ENCODE results near the gene ADGRV1.
"Not testable (repeated sequence)": the region's sequence is repeated elsewhere in the genome, so short reads cannot be mapped to it uniquely, and the experiment has no call there.

ADGRV1 gene

DNA sequence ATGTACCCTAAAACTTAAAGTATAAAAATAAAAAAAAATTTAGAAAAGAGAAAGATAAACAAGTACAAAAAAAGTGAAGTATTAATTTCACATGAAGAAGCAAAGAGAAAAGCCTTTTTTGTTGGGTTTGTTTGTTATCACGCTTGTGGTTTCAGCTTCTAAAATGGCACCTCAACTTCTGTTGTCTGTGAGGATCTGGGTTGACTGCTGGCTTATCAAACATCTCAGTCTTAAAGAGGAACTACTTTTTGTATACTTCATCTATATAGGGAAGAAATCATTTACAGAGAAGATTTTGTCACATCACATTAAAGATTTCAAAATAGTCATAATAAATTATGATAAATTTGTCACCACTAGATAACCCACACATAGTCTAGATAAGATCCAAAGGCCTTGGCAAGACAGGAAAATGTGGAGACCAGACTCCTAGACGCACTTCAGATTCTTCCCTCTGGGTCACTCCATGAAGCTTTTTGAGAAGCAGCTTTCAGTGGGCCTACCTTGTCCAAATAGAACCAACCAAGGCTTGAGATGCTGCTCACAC is 8.8 kb upstream of the ADGRV1 start:
- DNase-seq (ENCODE audit: low read depth in 2 of 2): no peak

DNA sequence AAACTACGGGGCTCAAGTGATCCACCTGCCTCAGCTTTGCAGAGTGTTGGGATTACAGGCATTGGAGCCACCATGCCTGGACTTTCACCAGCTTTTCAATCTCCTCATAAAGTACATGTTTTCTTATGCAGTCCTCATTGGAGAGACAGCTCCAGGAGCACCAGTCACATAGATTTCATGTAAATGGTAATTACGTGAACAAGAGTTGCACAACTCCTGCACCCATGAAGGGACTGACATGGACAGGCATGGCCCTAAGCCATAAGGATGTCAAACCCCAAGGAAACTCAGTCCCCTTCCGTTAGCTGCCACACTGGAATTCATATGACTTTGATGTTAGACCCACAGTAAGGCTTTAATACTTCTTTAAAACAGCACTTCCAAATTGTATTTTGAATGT is 7.6 kb upstream of the ADGRV1 start:
- DNase-seq (ENCODE audit: low read depth in 2 of 2): no peak

DNA sequence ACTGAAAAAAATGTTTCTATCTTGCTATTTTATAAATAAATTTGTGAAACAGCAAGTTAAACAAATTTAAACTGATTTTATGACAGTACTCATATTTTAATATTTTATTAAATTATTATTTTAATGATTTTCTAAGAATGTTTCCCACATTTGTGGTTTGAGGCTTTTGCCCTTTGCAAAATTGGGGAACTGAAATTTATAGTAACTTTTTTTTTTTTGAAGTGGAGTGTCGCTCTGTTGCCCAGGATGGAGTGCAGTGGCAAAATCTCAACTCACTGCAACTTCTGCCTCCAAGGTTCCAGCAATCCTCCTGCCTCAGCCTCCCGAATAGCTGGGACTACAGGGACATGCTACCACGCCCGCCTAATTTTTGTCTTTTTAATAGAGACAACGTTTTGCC is 7.2 kb upstream of the ADGRV1 start:
- DNase-seq (ENCODE audit: low read depth in 2 of 2): no peak

DNA sequence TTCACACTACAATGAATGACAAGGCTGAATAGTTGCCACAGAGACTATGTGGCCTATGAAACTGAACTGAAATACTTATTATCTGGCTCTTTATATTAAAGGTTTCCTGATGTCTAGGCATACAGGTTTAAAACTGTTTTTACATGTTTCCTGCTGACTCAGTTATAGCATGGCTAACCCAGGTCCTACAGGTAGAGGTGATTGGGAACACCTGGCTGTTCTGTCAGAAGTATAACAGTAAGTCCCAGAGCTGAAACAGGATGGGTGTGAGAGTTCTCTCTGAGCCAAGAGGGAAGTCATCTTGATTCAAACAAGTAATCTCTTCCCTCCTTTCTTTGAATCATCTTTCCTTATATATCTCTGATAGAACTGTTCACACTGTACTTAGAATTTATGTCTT is 4.9 kb upstream of the ADGRV1 start:
- no peak for DNase-seq (ENCODE audit: low read depth in 2 of 2)

DNA sequence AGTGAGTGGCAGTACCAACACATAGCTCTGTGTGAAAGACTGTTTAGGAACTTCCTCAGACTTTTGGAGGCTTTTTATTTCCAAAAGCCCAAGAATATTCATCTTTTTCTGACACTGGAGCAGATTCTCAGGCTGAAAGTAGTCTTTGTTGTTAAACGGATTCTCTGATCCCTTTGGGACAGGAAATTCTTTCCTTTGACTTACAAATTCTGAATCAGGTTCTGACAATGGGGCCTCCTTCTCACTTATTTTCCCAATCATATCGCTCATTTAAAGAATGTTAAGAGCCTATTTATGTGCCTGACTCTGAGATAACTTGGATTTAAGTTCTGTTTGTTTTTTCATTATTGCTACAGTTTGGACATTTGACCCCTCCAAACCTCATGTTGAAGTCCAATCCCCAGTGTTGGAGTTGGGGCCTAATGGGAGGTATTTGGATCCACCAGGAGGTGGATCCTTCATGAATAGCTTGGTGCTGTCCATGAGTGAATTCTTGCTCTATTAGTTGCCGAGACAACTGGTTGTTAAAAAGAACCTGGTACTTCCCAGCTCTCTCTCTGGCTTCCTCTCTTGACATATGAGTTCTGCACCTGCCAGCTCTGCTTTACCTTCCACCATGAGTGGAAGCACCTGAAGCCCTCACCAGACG is 4.1 kb upstream of the ADGRV1 start:
- DNase-seq (ENCODE audit: low read depth in 2 of 2): no peak

DNA sequence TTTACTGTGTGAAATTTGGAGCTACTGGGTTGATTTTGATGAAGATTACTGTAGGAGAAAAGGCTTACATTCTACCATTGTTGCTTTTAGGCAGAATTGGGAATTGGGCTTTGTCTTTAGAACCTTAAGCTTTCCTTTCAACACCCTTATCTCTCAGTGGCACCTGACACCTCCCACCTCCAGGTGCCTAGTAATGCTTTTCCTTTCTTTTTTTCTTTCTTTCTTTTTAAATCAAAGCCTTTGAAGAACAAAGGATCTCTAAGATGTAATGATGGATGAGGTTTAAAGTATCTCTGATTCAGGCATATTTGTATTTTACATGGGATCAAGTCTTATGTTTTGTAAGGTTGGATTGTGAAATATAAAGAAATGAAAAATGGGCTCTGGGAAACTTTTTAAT is 2.9 kb upstream of the ADGRV1 start:
- no peak for DNase-seq (ENCODE audit: low read depth in 2 of 2)

DNA sequence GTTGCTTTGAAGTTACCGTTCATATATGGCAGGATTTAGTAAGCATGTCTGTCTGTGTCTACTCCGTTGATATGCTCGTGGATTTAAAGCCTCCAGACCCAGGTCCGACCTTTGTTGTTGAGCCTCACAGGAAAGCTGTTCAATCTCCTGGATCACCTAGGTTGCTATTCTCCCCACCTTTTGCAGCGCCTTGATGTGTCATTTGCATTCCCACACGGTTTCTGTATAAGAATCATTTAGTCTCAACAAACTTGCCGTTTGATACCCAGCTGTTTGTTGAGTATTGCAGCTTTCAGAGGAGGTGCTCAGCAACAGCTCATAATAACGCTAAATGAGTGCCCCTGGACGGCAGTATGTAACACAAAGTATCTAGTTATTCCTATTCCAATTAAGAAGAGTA is 1.2 kb upstream of the ADGRV1 start:
- DNase-seq (ENCODE audit: low read depth in 2 of 2): no peak

DNA sequence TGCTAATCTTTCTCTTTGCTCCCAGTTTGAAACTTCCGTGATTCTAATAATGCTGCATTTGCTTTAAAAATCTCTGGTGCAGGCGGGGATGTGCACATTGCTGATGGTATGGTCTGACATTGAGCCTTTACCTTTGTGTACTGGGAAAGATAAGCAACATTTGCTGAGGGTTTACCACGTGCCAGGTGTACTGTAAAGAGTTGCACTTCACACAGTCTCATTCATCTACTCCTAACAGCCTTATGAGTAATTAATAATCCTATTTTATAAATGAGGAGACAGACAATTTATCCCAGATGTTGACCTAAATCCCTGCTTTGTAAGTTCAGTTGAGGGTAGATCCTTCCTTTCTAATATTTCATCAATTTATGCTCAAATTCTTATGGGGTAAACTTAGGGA is 726 bp upstream of the ADGRV1 start:
- no peak for DNase-seq (ENCODE audit: low read depth in 2 of 2)

DNA sequence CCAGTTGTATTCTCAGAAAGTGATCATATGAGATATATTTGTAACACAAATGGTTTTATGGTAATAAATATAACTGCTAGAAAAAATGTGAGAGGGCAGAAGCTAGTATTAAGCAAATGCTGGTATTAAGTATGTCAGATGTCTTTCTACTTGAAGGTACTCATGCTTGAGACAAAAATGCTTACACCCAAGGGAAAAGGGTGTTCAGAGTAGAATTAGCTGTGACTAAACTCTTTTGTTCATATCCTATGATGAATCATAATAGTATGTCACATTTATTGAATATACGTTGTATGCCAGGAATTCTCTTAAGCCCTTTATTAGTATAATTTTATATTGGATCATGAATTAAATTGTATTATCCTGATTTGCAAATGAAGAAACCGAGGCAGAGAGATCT is 2.2 kb downstream of the ADGRV1 start:
- DNase-seq (ENCODE audit: low read depth in 2 of 2): no peak

DNA sequence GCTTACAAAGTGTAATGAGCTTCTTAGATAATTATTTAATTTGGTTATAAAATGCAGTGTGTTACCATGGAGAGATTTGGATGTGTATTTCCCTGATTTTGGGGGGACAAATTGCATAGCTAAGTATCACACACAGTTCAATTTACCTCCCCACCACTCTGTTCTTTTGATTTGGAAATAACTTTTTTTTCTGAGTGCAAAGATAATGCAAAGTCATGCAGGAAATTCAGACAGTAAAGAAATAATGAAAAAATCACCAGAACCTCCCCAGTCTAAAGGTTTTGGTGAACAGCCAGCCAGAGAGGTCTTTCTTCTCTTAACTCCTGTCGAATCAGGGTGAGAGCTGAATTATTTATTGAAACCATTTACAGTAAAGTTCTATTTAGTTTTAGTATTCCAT is 3.2 kb downstream of the ADGRV1 start:
- DNase-seq (ENCODE audit: low read depth in 2 of 2): no peak

DNA sequence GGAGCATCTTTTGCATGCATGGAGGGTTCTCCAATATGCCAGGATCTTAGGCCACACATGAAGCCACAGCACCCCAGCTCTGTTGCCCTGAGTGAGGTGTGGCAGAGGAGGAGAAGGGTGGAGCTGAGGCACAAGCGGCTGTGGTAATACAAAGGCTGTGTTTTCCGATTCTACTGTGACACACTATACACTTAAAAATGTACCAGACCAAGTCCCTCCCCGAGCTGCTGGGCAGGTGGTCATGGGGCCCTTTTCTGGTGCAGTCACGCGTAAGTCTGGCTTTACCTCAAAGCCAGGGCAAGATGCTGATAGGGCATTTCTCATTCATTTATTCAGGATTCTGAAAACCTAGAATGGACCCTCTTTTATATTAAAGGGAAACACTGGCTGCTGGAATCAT is 3.7 kb downstream of the ADGRV1 start:
- no peak for DNase-seq (ENCODE audit: low read depth in 2 of 2)

DNA sequence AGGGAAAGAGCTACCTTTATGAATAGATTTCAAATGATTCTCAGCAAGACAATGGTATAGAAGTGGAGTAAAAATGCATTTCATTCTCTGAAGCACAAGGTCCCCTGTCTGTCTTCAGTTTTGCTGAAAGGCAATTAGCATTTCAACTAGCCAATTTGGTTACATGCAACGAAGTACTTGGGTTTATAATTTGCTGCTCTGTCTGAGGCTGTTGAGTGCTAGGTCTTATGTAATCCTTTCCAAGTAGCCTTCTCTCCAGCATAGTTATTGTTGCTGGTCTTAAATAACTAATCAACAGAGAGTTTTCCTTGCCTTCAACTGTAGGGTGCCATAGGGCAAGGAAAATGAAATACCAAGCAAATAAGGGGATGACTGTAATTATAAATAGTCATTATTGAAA is 4.5 kb downstream of the ADGRV1 start:
- DNase-seq (ENCODE audit: low read depth in 2 of 2): no peak

DNA sequence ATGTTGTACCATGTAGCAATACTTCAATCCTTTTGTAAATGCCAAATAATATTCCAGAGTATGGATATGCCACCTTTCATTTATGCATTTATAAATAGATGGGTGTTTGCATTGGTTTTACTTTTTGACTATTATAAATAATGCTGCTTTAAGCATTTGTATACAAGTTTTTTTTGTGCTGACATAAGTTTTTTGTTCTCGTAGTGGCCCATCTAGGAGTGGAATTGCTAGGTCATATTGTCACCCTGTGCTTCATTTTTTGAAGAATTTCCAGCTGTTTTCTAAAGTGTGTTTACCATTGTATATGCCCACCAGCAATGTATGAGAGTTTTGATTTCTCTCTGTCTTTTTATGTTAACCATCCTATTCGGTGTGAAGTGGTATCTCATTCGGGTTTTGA is 6.9 kb downstream of the ADGRV1 start:
- DNase-seq (ENCODE audit: low read depth in 2 of 2): no peak

DNA sequence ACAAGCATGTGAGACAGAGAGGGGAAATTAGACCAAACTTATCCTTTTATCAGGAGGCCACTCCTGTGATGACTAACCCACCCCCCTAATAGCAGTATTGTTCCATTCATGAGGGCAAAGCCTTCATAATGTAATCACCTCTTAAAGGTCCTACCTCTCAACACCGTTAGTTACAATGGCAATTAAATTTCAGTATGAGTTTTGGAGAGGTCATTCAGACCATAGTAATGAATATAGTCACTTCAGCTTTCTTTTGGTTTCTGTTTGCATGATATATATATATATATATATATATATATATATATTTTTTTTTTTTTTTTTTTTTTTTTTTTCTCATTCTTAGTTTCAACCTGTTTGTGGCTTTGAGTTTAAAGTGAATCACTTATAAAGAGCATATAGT is 10.5 kb downstream of the ADGRV1 start:
- no peak for DNase-seq (ENCODE audit: low read depth in 2 of 2)

DNA sequence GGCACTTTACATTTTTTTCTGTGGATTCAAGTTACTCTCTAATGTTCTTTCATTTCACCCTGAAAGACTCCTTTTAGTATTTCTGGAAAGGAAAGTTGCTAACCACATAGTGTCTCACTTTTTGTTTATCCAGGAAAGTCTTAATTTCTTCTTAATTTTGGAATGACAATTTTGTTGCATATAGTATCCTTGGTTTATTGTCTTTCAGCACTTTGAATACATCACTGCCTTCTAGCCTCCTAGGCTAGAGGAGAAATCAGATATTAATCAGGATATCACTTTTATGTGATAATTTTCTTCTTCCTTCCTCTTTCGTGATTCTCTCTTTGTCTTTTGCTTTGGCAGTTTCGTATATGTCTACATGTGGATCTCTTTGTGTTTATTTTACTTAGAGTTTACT is 11.4 kb downstream of the ADGRV1 start:
- no peak for DNase-seq (ENCODE audit: low read depth in 2 of 2)

DNA sequence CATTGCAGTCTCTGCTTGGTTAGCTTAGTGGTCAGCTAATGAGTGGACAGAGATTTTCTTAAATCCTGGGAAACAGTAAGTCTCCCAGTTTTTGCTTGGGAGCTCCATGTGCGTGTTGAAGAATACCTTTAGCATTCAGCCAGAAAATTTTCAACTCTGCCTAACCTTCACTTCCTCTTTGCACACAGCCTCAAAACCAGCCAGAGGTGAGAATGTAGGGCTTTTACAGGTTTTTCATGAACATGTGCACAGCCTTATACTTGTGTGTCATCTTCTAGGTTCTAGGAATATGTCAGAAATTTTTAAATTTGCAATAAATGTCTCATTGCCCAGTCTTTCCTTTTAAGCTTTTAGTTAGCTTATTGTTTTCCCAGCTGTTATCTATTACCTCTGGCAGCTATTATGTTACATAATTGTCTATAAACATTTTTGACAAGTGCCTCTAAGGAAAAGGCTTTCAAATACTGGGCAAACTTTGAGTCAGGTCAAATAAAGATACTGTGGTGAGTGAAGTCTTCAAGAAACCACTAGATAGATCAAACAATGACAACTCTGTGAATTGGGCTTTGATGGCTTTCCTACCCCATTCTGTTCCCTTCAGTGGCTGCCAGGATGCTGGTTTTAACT is 12.7 kb downstream of the ADGRV1 start:
- DNase-seq (ENCODE audit: low read depth in 2 of 2): no peak

DNA sequence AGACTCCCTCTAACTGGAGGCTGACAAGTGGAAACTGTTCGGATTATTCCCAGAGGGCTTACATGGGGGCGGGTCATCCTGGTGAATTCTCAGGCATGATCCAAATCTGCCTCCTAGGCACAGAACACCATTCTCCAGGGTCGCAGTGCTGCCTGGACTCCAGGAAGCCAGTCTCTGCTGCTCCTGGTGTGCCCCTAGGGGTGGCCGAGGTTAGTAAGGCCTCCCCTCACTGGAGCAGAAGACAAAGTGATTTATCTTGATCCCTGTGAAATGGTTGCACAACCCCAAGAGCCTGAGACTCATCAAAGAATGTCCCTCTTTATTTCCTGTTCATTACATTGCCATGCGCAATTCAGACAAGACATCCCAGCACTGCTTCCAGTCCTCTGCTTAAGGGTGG is 17.1 kb downstream of the ADGRV1 start:
- DNase-seq (ENCODE audit: low read depth in 2 of 2): no peak

DNA sequence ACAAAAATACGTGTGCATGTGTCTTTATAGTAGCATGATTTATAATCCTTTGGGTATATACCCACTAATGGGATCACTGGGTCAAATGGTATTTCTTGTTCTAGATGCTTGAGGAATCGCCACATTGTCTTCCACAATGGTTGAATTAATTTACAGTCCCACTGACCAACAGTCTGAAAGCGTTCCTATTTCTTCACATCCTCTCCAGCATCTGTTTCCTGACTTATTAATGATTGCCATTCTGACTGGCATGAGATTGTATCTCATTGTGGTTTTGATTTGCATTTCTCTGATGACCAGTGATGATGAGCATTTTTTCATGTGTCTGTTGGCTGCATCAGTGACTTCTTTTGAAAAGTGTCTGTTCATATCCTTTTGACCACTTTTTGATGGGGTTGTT is 18.0 kb downstream of the ADGRV1 start:
- not testable (repeated sequence) for DNase-seq (ENCODE audit: low read depth in 2 of 2)

DNA sequence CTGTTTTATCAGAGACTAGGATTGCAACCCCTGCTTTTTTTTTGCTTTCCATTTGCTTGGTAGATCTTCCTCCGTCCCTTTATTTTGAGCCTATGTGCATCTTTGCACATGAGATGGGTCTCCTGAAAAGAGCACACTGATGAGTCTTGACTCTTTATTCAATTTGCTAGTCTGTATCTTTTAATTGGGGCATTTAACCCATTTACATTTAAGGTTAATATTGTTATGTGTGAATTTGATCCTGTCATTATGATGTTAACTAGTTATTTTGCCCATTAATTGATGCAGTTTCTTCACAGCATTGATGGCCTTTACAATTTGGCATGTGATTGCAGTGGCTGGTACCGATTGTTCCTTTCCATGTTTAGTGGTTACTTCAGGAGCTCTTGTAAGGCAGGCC is 21.3 kb downstream of the ADGRV1 start:
- DNase-seq (ENCODE audit: low read depth in 2 of 2): not testable (repeated sequence)

DNA sequence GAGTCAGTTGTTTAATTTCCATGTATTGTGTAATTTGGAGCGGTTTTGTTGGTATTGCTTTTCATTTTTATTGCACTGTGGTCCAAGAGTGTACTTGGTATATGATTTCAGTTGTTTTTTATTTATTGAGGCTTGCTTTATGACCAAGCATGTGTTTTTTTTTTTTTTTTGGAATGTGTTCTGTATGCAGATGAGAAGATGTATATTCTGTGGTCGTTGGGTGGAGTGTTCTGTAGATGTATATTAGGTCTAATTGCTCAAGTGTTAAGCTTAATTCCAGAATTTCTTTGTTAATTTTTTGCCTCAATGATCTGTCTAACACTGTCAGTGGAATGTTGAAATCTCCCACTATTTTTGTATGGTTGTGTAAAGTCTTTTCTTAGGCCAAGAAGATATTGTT is 23.4 kb downstream of the ADGRV1 start:
- DNase-seq (ENCODE audit: low read depth in 2 of 2): no peak

DNA sequence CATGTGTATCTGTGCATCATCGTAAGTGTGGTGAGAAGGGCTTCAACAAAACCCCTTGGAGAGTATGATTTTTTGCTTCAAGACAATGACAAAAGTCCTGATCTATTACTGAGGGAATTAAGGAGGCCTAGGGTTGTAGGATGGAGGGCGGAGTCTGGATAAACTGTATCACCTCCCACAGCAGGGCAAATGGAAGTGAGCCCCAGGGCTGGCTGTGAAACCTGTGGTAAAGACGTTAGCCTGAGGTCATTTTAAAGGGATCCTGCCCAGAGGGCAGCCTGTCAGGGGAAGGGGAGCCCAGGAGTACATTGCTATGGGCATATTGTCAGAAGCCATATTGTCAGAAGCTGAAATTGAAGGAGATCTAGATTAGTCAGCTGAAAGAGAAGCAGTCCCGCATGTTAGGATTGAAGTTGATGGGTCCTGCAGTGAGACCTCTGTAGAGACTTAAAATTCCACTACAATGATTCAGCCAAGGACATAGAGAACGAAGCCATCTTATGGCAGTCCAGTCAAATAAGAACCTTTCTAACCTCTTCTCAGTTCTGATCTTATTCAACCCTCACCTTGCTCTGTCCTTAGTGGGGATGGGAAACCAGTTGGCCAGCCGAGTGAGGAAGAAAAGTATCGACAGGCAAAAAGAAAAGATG is 26.9 kb downstream of the ADGRV1 start:
- no peak for DNase-seq (ENCODE audit: low read depth in 2 of 2)

DNA sequence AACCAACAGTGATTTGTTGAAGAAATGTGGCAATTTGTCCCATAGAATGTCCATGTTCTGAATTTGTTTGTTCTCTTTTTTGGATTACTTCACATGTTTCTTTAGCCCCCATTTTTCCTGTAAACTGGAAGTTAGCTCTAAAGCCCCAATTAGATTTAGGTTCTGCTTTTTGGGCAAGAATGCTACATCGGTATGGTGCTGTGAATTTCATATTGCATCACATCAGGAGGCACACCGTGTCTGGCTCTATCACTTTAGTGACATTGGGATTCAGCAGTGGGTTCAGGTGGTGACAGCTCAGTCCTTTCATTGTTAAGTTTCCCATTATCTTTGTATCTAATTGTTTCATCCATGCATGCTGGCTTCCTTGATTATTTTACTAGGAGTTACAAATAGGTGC is 27.9 kb downstream of the ADGRV1 start:
- DNase-seq (ENCODE audit: low read depth in 2 of 2): no peak

DNA sequence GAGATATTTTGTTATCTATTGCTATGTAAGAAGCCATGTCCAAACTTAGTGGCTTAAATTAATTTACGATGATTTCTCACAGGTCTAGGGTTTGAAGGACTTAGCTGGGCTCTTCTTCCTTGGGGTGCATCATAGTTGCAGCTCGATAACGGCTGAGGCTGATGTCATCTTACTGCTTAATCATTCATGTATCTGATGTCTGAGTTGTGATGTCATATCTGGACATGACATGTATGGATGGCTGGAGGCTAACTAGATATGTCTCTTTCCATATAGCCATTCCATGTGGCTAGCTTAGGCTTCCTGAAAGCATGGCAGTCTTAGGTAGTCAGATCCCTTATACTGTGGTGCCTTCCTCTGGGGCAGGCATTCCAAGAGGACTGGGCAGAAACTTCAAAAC is 31.6 kb downstream of the ADGRV1 start:
- DNase-seq (ENCODE audit: low read depth in 2 of 2): no peak

All from stimulated activated CD8-positive, alpha-beta memory T cell treated with anti-CD3 and anti-CD28 coated beads, Interleukin-7, amount 100 ng/mL, for 4 hours (primary cell).